Skeletal muscle satellite cell (primary cell): Measurements from ENCODE around the gene NTN1.
"Not testable (repeated sequence)": the region's sequence is repeated elsewhere in the genome, so short reads cannot be mapped to it uniquely, and the experiment has no call there.

ENCODE experiments used
- H3K27me3 ChIP-seq: 2 replicates; pipeline ENCODE4 v1.7.0; 2013; ENCODE audit warnings: low read length; ENCODE audit not compliant: control insufficient read depth, insufficient read depth
- H3K36me3 ChIP-seq: 2 replicates; pipeline ENCODE4 v1.7.0; 2013; ENCODE audit warnings: mild to moderate bottlenecking, control low read depth, low read length; ENCODE audit not compliant: insufficient read depth
- H3K4me1 ChIP-seq: 2 replicates; pipeline ENCODE4 v1.7.0; 2013; ENCODE audit warnings: low read length; ENCODE audit not compliant: control insufficient read depth, insufficient read depth
- H3K4me2 ChIP-seq: 2 replicates; pipeline ENCODE4 v1.7.0; 2013; ENCODE audit warnings: mild to moderate bottlenecking, low read length
- H3K4me3 ChIP-seq: 2 replicates; pipeline ENCODE4 v1.7.0; 2013; ENCODE audit warnings: low read length
- H3K9ac ChIP-seq: 2 replicates; pipeline ENCODE4 v1.7.0; 2013; ENCODE audit warnings: mild to moderate bottlenecking, low read depth, low read length, moderate library complexity
- H3K9me3 ChIP-seq: replicated peaks from 2 replicates; pipeline ENCODE4 v1.7.0; 2013; ENCODE audit warnings: mild to moderate bottlenecking, control low read depth, low read length

NTN1 gene

DNA sequence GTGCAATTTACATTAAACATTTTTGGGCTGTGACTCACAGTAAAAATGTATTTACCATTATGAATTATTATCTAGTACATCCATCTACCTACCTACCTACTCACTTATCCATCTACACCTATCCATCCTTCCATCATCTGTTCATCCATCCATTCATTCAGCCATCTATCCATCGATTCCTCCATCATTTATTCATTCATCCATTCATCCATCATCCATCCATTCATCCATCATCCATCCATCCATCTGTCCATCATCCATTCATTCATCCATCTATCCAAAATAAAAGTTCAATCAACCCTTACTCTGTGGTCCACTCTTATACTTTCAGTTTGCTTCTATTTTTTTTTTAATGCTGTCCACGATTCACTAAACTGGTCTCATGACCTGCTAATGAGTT is 118.4 kb downstream of the NTN1 start:
- Histone ChIP-seq H3K4me1 (no peaks in the 10 kb centered on the region), H3K9me3 (no peaks in the 10 kb centered on the region), H3K4me2 (no peak overlapping the region), H3K4me3 (no peak overlapping the region), H3K9ac (no peak overlapping the region), H3K27me3 (no peaks in the 10 kb centered on the region), H3K36me3 (no peaks in the 10 kb centered on the region)

DNA sequence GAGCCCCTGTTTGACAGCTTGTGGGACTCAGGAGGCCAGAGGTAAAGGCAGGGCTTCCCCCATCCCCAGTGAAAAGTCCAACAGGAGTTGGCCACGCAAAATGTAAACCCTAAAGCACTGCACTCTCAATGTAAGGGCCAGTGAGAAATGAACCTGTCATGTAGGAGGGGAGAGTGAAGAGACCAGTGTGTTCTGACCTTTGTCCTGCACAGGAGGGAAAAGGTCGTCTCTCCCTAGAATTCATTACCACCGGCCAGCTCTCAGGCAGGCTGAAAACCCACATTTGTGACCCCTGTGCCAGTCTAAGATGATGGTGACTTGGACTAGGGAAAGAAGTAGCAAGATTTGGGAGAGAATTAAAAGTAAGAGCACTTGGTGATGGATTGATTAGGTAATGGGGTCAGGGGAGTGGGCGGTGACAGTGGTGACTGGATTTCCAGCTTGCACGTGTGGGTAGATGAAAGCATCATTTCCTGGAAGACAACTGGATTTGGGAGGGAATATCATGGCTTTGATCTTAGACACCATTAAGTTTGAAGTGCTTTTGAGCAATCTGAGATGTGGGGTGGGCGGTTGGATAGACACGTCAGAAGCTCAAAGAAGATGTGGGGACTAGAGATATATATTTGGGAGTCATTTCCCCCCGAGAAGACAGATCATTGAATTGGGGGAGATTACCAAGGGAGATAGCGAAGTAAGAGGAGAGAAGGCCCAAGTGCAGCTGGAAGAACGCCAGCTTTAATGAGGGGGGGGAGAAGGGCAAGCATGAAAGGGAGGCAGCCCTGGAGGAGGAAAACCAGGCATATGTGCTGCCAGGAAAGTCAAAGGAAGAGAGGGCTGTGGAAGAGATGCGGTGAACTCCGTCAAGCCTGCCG is 119.5 kb downstream of the NTN1 start:
- no peaks in the 10 kb centered on the region for H3K9me3 ChIP-seq
- H3K27me3 ChIP-seq, result no peaks in the 10 kb centered on the region
- no peaks in the 10 kb centered on the region for H3K4me1 ChIP-seq
- H3K9ac ChIP-seq, result no peak overlapping the region
- no peak overlapping the region for H3K4me2 ChIP-seq
- H3K36me3 ChIP-seq, result no peaks in the 10 kb centered on the region
- no peak overlapping the region for H3K4me3 ChIP-seq

DNA sequence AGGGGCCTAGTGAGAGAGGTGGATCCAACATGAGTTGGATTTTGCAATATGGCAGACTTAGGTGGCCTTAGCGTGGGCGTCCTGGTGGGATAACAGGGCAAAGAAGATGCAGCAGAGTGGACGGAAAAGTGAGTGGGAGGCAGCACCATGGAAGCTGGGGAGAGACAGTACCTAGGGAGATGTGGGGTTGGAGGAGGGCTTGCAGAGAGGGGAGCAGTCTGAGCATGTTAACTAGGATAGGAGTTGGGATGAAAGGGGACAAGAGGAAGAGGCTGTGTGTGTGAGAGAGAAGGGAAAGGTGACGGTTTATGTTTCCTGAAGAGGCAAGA is 120.1 kb downstream of the NTN1 start:
- Histone ChIP-seq H3K4me2 (no peak overlapping the region), H3K9me3 (no peaks in the 10 kb centered on the region), H3K4me3 (no peak overlapping the region), H3K9ac (no peak overlapping the region), H3K27me3 (no peaks in the 10 kb centered on the region), H3K36me3 (no peaks in the 10 kb centered on the region), H3K4me1 (no peaks in the 10 kb centered on the region)

DNA sequence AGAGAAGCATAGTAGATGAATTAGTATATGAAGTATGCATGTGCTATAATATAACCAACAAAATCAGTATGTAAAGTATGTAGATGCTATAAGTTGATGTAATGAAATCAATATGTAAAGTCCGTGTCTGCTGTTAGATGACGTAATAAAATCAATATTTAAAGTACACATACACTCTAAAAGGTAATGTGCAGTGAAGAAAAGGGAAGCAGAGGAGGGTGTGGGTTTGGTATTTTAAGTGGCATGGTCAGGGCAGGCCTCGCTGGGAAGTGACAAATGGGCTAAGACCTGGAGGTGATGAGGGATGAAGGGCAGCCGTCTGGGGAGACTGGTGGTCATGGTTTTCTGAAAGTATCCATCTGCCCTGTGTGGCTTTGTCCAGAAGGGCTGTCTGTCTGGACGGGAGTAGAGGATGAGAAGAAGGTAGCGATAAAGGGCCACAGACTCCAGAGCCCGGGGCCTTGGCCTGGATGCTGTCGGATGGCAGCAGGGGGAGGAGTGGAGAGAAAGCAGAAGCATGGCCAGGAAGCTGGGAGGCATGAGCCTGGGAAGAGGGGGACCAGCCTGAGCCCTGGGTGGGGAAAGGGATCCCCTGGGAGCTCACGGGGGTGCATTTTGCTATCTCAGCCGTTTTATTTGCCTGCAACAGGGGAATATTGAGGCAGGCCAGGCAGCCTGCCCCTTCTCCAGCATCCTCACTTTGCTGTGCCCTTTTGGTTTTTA is 121.6 kb downstream of the NTN1 start:
- H3K4me1 ChIP-seq, result no peaks in the 10 kb centered on the region
- no peaks in the 10 kb centered on the region for H3K27me3 ChIP-seq
- no peaks in the 10 kb centered on the region for H3K9me3 ChIP-seq
- no peaks in the 10 kb centered on the region for H3K36me3 ChIP-seq
- H3K4me2 ChIP-seq, result no peak overlapping the region
- no peak overlapping the region for H3K9ac ChIP-seq
- H3K4me3 ChIP-seq, result no peak overlapping the region

DNA sequence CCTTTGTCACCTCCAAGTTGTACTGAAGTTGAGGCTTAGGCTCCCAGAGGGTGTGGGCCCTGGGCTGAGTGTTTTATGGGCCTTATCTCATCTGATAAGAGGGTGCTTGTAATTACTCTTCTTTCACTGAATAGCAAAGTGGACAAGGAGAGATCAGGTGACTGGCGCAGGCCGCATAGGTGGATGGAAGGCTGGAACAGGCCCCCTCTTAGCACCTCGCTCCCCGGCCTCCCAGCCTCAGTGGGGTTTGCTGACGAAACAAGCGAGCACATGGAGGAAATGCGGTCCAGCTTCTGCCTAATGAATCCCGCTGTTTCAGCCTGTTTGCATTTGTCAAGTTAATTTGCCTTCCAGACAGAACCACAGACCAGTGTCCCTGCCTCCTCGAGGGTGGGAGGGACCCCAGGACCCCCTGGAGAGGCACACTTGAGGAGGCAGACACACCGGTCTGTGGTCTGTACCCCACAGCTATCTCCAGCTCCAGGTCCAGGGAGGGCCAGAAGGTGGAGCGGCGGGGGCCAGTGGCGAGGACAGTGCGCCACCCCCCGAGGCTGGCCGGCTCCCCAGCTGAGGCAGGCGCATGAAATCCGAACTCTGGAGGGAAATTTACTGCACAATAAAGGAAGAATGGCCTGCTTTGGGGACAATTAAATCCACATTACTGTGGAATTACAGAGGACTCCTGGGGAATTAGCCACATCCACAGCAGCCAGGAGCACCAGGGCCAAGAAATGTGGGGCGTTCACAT is 123.4 kb downstream of the NTN1 start:
- Histone ChIP-seq H3K4me2 (no peak overlapping the region), H3K4me3 (no peak overlapping the region), H3K27me3 (no peaks in the 10 kb centered on the region), H3K9ac (no peak overlapping the region), H3K9me3 (no peaks in the 10 kb centered on the region), H3K36me3 (no peaks in the 10 kb centered on the region), H3K4me1 (no peaks in the 10 kb centered on the region)

DNA sequence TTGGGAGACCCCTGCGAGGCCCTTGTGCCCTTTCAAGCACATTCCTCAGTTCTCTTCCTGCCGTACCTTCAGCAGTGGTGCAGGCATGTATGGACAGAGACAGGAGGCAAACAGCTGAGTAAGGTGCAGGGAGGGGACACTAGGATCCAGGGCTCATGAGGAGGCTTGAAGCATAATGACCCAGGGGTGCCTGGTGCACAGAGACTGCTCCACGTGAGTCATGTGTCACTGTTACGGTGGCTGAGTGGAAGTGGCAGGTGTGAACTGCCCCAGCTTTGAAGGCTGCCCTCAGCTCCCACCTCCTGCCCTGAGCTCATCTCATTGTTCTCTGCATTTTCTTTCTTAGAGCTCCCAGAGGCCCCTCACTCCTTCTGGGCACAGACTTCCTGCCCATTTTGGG is 124.8 kb downstream of the NTN1 start:
- H3K4me2 ChIP-seq, result no peak overlapping the region
- H3K36me3 ChIP-seq, result no peaks in the 10 kb centered on the region
- H3K9me3 ChIP-seq, result no peaks in the 10 kb centered on the region
- no peaks in the 10 kb centered on the region for H3K4me1 ChIP-seq
- no peaks in the 10 kb centered on the region for H3K27me3 ChIP-seq
- no peak overlapping the region for H3K4me3 ChIP-seq
- no peak overlapping the region for H3K9ac ChIP-seq

DNA sequence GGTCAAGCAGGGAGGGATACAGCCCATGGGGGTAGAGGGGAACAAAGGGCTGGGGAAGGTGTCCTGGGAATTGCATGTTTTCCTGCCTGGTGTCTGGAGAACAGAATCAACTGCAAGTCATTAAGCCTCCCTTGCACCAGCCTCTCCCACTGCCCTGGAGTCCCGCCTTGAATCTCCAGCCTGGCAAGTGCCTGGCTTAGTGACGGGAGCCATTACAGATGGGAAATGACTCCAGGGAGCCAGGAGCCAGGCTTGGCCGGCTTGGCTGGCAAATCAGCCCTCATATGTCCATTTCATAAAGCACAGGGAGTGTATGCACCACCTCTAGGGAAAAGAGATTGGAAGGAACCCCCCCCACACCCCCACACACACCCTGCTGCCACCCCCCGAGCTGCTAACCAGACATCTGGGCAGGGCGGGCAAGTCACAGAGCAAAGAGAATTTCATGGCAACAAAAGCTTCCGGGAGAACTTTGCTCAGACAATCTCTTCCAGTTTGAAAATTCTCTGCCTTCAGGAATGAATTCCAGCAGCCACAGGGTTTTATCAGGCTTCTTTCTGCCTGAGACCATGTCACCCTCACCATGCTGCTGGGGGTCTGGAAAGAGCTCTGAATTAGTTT is 127.7 kb downstream of the NTN1 start:
- H3K4me1 ChIP-seq, result no peaks in the 10 kb centered on the region
- no peaks in the 10 kb centered on the region for H3K9me3 ChIP-seq
- H3K4me2 ChIP-seq, result no peak overlapping the region
- no peak overlapping the region for H3K4me3 ChIP-seq
- H3K9ac ChIP-seq, result no peak overlapping the region
- H3K36me3 ChIP-seq, result no peaks in the 10 kb centered on the region
- no peaks in the 10 kb centered on the region for H3K27me3 ChIP-seq

DNA sequence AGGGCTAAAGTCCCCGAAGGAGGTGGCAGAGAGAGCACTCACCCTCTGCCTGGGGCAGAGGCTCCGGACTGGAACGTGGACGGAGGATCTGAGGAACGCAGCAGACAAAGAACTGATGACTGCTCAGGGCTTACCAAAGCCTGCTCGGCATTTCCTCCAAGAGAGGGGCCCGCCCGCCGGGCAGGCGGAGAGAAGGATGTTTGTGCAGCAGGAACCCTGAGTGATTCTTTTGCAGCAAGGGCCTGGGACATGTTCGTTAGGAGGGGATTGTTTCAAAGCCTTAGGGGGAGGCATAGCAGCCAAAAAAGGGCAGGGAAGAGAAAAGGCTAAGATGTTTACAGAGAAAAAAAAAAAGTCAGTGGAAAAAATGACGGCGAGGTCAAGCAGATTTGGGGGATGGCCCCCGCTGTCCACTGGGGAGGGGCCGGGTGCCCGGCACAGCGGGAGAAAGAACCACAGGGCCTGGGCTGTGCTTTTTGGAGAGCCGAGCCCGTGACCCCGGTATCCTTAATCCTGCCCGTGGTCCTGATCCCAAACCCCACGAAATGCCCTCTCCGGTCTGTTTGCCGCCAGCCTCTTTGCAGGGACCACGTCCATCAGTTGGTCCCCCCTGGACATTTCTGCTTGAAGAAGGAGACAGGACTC is 129.3 kb downstream of the NTN1 start:
- no peaks in the 10 kb centered on the region for H3K9me3 ChIP-seq
- H3K36me3 ChIP-seq, result no peaks in the 10 kb centered on the region
- H3K4me1 ChIP-seq, result no peaks in the 10 kb centered on the region
- H3K27me3 ChIP-seq, result no peaks in the 10 kb centered on the region
- H3K9ac ChIP-seq, result no peak overlapping the region
- H3K4me3 ChIP-seq, result no peak overlapping the region
- H3K4me2 ChIP-seq, result no peak overlapping the region

DNA sequence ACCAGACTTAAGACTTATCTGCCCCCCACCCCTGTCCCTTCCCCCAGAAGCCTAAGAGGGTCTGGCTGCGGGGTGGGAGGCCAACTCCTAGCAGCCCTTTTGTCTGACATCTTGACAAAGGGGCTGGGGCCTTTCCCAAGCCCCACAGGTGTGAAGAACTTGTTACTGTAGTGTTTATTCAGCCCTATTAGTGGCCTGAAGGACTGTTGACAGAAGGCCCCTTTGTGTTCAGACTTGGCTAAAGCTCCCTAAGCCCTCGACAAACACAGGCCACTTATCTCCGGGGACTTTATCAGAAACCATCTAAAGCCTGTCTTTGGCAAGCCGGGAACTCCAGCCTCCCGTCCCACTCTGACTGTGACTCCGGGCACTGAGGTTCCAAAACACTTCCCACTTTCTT is 129.8 kb downstream of the NTN1 start:
- Histone ChIP-seq H3K9ac (no peak overlapping the region), H3K9me3 (no peaks in the 10 kb centered on the region), H3K27me3 (no peaks in the 10 kb centered on the region), H3K4me3 (no peak overlapping the region), H3K36me3 (no peaks in the 10 kb centered on the region), H3K4me2 (no peak overlapping the region), H3K4me1 (no peaks in the 10 kb centered on the region)

DNA sequence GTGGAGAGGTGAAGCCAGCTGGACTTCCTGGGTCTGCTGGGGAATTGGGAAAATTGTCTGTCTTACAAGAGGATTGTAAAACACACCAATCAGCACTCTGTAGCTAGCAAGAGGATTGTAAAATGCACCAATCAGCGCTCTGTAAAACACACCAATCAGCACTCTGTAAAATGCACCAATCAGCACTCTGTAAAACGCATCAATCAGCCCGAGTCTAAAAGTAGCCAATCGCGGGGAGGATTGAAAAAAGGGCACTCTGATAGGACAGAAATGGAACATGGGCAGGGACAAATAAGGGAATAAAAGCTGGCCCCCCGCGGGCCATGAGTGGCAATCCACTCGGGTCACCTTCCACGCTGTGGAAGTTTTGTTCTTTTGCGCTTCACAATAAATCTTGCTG is 130.4 kb downstream of the NTN1 start:
- not testable (repeated sequence) for H3K4me2 ChIP-seq, H3K4me3 ChIP-seq, H3K4me1 ChIP-seq, H3K36me3 ChIP-seq, H3K9me3 ChIP-seq, H3K27me3 ChIP-seq, H3K9ac ChIP-seq
